Stimulated activated CD4-positive, alpha-beta T cell treated with anti-CD3 and anti-CD28 coated beads, Interleukin-4, amount 100 ng/mL, for 4 hours (primary cell): ENCODE data around the gene AUH.
A peak's percentile ranks its signal among the peaks of the same experiment; 100 is the strongest.

ENCODE experiments used
- DNase-seq, 2 experiments: peaks; one replicate each; pipeline ENCODE4 v3.0.0-alpha.2; 2020

AUH gene

DNA sequence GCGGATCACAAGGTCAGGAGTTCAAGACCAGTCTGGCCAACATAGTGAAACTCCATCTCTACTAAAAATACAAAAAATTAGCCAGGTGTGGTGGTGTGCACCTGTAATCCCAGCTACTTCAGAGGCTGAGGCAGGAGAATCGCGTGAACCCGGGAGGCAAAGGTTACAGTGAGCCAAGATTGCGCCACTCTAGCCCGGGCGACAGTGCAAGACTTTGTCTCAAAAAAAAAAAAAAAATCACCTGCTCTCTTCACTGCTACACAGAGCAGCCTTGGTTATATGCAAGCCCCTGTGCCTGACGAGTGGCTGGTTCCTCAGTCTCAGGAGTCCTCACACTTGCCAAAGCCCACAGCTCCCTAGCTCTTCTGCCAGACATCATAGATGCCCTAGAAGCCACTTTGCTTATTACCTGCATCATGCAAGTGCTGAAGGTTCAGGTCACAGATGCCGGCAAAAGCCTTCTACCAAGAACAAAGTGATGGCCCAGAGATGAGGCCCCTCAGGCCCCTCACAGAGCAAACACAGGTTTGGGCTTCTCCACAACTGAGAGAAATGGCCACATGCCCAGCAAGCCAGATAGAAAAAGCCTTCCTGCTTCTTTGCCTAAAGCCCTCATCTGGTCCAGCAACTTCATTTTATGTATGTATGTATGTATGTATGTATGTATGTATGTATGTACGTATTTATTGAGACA, 176.4 kb downstream of the AUH start:
- no peak for DNase-seq

- DNase-seq, result no peak
Observed at GRCh38 chr9:91182429-91183225, 179.1 kb downstream of the AUH start.

DNA sequence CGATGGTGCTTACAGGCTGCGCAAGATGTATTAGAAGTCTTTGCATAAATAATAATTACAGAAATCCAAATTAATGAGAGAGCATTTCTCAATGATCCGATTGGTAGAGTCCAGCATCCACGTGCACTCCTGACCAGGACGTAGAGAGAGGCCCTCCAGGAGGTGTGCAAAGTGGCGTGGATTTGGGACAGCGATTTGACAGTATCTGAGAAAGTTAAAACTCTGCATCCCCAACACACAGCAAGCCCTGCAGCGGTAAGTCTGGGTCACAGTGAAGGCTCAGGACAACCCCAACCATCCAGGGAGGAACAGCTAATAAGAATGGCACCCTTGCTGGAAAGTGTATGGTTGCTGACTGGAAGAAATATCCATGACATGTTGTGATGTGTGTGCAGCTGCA, 180.2 kb downstream of the AUH start:
- no peak for DNase-seq

DNA sequence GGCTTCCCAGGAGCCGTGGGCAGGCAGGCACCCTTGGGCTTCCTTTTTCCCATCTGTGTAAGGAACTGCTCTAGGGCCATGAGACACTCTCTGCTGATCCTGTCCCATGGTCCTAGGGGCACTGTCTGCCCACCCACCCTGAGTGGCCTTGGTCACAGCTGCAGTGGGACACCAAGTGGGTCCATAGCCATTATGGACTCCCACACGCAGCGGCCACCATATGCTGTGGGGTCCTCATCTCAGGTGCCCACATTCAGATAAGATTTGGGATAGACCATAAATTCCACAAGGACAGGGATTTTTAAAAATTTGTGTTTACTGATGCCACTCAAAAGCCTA, 180.8 kb downstream of the AUH start:
- DNase-seq, result no peak

- DNase-seq, result no peak
Observed at GRCh38 chr9:91180240-91180929, 181.3 kb downstream of the AUH start.

- DNase-seq, result no peak
Observed at GRCh38 chr9:91179237-91180138, 182.2 kb downstream of the AUH start.

DNA sequence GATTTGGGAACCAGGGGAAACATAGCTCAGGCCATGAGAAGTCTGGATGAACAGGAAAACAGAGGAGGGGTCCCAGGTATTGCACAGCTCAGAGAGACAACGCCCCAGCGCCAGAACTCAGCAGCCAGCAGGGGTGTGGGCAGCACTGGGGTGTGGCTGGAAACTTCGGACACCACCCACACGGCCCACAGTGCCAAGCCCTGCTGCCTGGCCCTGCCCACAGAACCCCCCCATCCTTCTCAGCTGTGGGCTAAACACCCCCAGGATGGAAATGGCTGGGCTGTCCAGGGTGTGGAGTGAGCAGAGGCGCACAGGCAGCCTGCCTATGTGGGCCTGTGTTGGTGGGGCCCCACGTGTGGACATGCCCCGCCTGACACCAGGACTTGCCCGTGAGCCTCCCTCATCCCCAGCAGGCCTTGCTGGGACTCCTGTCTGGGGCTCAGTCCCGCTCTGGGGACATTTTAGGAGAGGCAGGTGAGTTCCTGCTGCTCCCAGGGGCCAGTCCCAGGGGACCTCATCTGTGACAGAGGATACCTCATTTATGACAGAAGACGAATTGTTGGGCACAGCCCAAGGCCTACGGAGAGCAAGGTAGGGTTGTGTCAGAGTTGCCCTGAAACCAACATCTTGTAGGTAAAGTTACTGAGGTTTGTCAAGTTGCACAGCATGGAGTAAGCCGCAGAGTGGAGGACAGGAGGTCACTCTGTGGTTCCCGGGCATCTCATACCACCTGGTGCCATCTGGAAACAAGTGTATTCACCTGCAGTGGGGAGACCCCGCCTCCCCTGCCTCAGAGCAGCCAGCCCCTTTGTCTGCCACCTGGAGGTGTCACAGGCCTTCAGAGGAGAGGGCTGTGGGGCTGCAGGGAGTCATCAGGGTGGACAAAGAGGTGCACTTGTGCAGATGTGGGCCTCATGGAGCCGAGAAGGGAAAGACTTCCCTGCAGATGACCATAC, 183.2 kb downstream of the AUH start:
- no peak for DNase-seq

- DNase-seq, result no peak
Observed at GRCh38 chr9:91177661-91178280, 183.9 kb downstream of the AUH start.

DNA sequence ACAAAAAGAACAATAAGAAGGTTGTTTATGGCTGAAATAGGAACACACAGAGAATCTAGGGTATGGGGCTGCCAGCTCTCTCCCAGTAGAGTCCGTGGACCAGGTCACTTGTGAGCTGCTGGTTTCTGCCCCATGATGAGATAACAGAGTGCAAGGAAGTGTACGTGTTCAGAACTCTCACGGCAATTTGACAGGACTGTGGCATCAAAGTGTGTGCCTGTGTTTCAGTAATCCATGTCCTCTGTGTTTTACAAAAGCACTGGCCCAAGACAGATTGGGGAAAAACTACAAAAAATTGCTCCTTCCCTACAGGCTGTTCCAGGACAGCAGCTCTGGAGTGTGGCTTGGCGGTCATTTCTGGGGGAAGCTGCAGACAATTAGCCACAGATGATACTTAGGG, 184.6 kb downstream of the AUH start:
- DNase-seq, result no peak

GRCh38 chr9:91176426-91176825, 185.3 kb downstream of the AUH start:
- no peak for DNase-seq

- DNase-seq, result no peak
Observed at GRCh38 chr9:91174772-91175171, 186.9 kb downstream of the AUH start.

DNA sequence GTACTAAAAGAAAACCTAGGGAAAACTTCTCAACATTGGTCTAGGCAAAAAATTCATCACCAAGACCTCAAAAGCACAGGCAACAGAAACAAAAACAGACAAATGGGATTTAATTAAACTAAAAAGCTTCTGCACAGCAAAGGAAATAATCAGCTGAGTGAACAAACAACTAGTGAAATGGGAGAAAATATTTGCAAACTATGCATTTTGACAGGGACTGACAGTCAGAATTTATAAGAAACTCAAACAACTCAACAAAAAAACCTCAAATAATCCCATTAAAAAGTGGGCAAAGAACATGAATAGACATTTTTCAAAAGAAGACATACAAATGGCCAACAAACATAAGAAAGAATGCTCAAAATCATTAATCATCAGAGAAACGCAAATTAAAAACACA, 189.4 kb downstream of the AUH start:
- DNase-seq, result no peak

DNA sequence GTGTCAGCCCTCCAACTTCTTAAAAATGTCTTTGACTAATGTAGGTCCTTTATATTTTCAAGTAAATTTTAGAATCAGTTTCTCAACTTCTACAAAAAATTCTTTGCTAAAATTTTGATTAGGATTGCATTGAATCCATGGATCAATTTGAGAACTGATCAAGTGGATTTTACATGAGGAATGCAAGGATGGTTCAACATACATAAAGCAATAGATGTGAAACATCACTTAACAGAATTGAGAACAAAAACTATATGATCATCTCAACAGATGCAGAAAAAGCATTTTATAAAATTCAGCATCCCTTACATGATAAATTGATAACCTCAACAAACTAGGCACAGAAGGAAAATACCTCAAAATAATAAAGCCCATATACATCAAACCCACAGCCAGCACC, 190.8 kb downstream of the AUH start:
- no peak for DNase-seq

- no peak for DNase-seq
Observed at GRCh38 chr9:91166796-91167366, 194.8 kb downstream of the AUH start.

GRCh38 chr9:91164724-91165520, 196.8 kb downstream of the AUH start:
- DNase-seq, result peak; percentile 43 to 55
